GM10248 (cell line): ENCODE results near the gene LRCH1.

ENCODE experiments used
- CTCF ChIA-PET: fragments of 300-600 bp; sonication (Branson Sonifier 250); formaldehyde crosslinking; extraction: SDS; loops from one replicate; lab custom pipeline; 2021; ENCODE audit warnings: antibody characterized with exemption; lab: Yijun Ruan, JAX
- POLR2A ChIA-PET: fragments of 350-650 bp; sonication (Branson Sonifier 250); formaldehyde crosslinking; extraction: SDS; loops from one replicate; lab custom pipeline; 2020; ENCODE audit warnings: antibody characterized with exemption; lab: Yijun Ruan, JAX
- DNase-seq: peaks from one replicate; pipeline ENCODE4 v3.0.0; 2012; ENCODE audit errors: extremely low spot score
- TF ChIP-seq, protein P1 (sequence below): IDR thresholded peaks from 2 replicates; pipeline ENCODE4 v1.5.1; 2012; ENCODE audit warnings: mild to moderate bottlenecking, low read depth; ENCODE audit errors: extremely low read depth, missing control alignments, control extremely low read depth

The LRCH1 gene

DNA sequence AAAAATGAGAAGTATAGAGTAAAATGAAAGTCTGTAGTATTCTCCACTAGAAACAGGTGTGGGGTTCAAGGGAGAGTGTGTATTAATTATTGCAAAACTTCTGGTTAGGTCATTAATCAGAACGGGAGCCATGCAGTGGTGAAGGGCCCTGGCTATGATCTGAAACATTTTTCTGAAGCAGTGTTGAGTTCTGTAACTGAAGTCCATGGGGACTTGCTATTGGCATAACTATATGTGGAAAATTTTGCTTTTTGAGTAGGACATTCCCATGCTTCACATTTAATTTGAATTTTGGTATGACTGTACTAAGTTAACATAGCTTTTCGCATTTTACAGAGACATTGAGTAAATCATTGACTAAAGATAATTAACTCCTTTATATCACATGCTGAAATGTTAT is 67.5 kb downstream of the LRCH1 start:
- DNase-seq: no peak
- POLR2A ChIA-PET: no interaction called here
- TF ChIP-seq, protein P1, sequence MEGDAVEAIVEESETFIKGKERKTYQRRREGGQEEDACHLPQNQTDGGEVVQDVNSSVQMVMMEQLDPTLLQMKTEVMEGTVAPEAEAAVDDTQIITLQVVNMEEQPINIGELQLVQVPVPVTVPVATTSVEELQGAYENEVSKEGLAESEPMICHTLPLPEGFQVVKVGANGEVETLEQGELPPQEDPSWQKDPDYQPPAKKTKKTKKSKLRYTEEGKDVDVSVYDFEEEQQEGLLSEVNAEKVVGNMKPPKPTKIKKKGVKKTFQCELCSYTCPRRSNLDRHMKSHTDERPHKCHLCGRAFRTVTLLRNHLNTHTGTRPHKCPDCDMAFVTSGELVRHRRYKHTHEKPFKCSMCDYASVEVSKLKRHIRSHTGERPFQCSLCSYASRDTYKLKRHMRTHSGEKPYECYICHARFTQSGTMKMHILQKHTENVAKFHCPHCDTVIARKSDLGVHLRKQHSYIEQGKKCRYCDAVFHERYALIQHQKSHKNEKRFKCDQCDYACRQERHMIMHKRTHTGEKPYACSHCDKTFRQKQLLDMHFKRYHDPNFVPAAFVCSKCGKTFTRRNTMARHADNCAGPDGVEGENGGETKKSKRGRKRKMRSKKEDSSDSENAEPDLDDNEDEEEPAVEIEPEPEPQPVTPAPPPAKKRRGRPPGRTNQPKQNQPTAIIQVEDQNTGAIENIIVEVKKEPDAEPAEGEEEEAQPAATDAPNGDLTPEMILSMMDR: no peak
- CTCF ChIA-PET: interaction anchor here (1.0 to 5.3 kb wide), 6 partner anchors 9 to 24 kb away, joined by 3 to 34 read pairs (median 8); no protein-coding TSS in a partner anchor

- TF ChIP-seq, protein P1: no peak
- ChIA-PET POLR2A (no interaction called here), CTCF (interaction anchor here (0.7 to 5.3 kb wide), 6 partner anchors 8 to 69 kb away, joined by 3 to 34 read pairs (median 8); no protein-coding TSS in a partner anchor)
- no peak for DNase-seq
These were observed 68.2 kb downstream of the LRCH1 start for GRCh38 chr13:46621133-46621532.

DNA sequence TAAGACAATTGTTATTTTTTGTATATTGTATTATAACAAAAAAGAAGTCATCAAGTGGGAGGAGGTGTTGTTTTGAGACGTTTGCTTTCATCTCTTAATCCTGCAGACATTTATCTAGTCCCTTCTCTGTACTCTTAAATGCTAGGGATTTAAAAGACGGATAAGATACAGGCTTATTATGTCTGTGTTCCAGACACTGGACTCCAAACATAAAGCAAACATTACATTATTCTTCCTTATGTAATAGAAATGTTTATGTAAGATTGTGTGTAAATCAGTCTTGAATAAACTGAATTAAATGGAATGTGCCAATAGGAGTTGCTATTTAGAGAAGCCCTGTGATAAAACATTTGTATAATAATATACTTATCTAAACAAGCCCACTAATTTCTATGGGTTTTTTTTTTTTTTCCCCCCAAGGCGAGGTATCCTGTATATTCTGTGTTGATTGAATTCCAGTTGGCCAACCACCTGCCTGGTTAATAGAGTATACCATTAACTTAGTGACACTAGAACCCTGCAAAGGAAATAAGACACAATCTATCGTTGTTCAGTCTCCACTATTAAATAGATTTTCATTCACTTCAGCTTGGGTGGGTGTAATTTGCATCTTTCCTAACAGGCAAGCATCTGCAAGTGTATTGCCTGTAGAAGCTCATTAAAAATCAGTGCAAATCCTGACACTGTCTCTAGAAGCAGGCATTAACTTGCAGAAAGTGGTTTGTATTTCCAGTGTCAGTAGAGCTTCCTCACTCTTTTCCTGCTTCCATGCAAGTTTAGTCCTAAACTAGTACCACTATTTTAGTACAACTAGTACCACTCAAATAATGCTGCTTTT is 69.0 kb downstream of the LRCH1 start:
- DNase-seq: no peak

DNA sequence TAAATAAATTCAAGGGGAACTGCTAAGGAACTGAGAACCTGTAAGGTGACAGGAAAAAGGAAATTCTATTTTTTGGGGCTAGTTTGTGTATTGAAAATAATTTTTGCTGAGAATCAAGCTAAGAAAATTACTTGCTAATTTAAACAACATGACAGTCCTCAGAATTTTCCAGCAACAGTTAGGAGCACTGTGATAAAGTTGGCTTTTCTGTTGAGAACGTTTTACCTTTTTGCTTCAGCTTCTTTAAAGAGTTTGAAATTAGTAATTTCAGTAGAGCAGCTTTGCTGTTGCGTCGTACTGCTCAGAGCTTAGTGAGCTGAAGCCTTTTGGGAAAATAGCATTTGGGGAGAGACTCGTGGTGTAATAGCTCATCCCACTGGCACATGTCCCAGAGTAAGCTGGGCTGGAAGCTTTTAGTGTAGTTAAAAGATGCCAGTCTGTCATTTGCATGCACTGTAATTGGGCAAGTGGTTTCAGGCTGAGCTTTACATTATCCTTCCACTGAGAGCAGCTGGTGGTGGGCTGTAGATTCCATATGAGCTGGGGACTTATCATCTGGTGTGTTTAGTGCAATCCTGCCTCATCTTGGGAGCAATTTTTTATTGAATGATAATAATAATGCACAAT is 69.8 kb downstream of the LRCH1 start:
- ChIA-PET POLR2A (no interaction called here), CTCF (interaction anchor here (0.8 to 5.3 kb wide), 13 partner anchors 9 to 71 kb away, joined by 3 to 34 read pairs (median 4); no protein-coding TSS in a partner anchor)
- TF ChIP-seq, protein P1: no peak
- DNase-seq: no peak

More for the DNA sequence above, 69.0 kb downstream of the LRCH1 start:
- TF ChIP-seq, protein P1: no peak
- ChIA-PET POLR2A (no interaction called here), CTCF (interaction anchor here (0.8 to 5.3 kb wide), 13 partner anchors 8 to 70 kb away, joined by 3 to 34 read pairs (median 4); no protein-coding TSS in a partner anchor)

GRCh38 chr13:46624353-46624752 is 71.4 kb downstream of the LRCH1 start:
- ChIA-PET POLR2A (no interaction called here), CTCF (interaction anchor here (0.7 to 5.3 kb wide), 8 partner anchors 9 to 73 kb away, joined by 3 to 34 read pairs (median 4); no protein-coding TSS in a partner anchor)
- TF ChIP-seq, protein P1: no peak
- DNase-seq: peak; percentile 29

GRCh38 chr13:46624821-46625220 is 71.9 kb downstream of the LRCH1 start:
- no peak for DNase-seq
- TF ChIP-seq, protein P1: no peak
- POLR2A ChIA-PET: no interaction called here
- CTCF ChIA-PET: interaction anchor here (0.7 to 5.3 kb wide), 6 partner anchors 9 to 53 kb away, joined by 3 to 34 read pairs (median 4); no protein-coding TSS in a partner anchor
